Subcutaneous abdominal adipose tissue (tissue), 5 donors: ENCODE results near the gene MLN.
A peak's percentile ranks its signal among the peaks of the same experiment; 100 is the strongest.

ENCODE experiments used
- H3K27ac ChIP-seq: one replicate; pipeline ENCODE4 v1.7.0; 2013; ENCODE audit warnings: low read depth, mild to moderate bottlenecking, inconsistent platforms, low read length, moderate library complexity
- H3K27me3 ChIP-seq, 5 donors: one replicate each; pipeline ENCODE4 v1.7.0; 2013; ENCODE audit warnings: low read length in 5 of 5, inconsistent platforms in 1 of 5; ENCODE audit not compliant: control insufficient read depth in 5 of 5, insufficient read depth in 4 of 5
- H3K36me3 ChIP-seq, 5 donors: one replicate each; pipeline ENCODE4 v1.7.0; 2013; ENCODE audit warnings: low read length in 5 of 5; ENCODE audit not compliant: control insufficient read depth in 5 of 5, insufficient read depth in 5 of 5
- H3K4me1 ChIP-seq, 5 donors: one replicate each; pipeline ENCODE4 v1.7.0; 2013; ENCODE audit warnings: low read length in 5 of 5, mild to moderate bottlenecking in 3 of 5, moderate library complexity in 1 of 5; ENCODE audit not compliant: control insufficient read depth in 5 of 5, insufficient read depth in 5 of 5
- H3K4me3 ChIP-seq, 5 donors: one replicate each; pipeline ENCODE4 v1.7.0; 2013; ENCODE audit warnings: low read length in 5 of 5, low read depth in 1 of 5
- H3K9ac ChIP-seq, 5 donors: one replicate each; pipeline ENCODE4 v1.7.0; 2013; ENCODE audit warnings: low read length in 5 of 5, mild to moderate bottlenecking in 4 of 5, moderate library complexity in 3 of 5
- H3K9me3 ChIP-seq, 5 donors: one replicate each; pipeline ENCODE4 v1.7.0; 2013; ENCODE audit warnings: low read length in 5 of 5; ENCODE audit not compliant: control insufficient read depth in 5 of 5
- donor health status: healthy.
- donor health status: healthy.
- donor health status: healthy.
- donor health status: healthy.
- donor health status: healthy.

Gene MLN

DNA sequence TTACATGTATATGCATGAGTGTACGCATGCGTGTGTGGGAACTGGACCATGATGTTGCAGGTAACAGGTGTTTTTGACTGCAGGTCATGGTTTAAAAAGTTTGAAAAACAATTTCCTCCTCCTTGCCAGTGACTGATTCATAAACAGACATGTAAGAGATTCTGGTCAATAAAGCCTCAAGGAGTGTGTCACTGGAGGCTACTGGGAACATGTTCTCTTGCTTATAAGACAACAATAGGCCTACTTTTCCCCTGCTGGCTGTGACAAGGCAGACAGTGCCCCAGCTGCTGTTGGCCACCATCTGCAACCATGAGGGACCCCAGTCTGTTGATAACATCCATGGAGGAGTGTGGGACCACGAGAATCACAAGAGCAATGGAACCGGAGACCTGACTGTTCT lies 27.6 kb downstream of the MLN start:
- Histone ChIP-seq H3K9me3 (no peaks in the 10 kb centered on the region), H3K9ac (no peak overlapping the region), H3K27ac (no peak overlapping the region), H3K27me3 (no peaks in the 10 kb centered on the region), H3K36me3 (peaks cover 7 to 89% (median 86%) of the 10 kb centered on the region in 5 donors), H3K4me3 (no peak overlapping the region), H3K4me1 (peaks cover 0 to 28% (median 16%) of the 10 kb centered on the region in 5 donors)

DNA sequence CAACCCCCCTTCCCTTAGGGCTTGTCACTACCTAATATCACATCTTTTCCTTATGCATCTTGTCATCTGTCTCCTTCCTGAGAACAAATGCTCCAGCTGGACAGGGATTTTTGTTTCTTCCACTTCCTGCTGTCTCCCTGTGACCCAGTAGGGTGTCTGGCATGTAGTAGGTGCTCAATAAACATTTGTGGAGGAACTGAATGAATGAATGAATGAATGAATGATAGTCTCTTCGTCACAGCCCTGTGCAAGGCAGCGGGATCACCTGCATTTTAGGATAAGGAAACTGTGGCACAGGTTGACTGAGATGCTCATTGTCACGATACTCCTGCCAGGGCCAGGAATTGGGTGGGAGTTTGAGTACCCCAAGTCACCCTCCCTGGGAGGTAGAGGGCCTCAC lies 29.0 kb downstream of the MLN start:
- Histone ChIP-seq H3K27ac (no peak overlapping the region), H3K27me3 (no peaks in the 10 kb centered on the region), H3K4me1 (peaks cover 2 to 30% (median 28%) of the 10 kb centered on the region in 5 donors), H3K4me3 (no peak overlapping the region), H3K36me3 (peaks cover 7 to 75% (median 72%) of the 10 kb centered on the region in 5 donors), H3K9me3 (no peaks in the 10 kb centered on the region), H3K9ac (peak overlapping the region in 1 of 5 donors; percentile 28)

DNA sequence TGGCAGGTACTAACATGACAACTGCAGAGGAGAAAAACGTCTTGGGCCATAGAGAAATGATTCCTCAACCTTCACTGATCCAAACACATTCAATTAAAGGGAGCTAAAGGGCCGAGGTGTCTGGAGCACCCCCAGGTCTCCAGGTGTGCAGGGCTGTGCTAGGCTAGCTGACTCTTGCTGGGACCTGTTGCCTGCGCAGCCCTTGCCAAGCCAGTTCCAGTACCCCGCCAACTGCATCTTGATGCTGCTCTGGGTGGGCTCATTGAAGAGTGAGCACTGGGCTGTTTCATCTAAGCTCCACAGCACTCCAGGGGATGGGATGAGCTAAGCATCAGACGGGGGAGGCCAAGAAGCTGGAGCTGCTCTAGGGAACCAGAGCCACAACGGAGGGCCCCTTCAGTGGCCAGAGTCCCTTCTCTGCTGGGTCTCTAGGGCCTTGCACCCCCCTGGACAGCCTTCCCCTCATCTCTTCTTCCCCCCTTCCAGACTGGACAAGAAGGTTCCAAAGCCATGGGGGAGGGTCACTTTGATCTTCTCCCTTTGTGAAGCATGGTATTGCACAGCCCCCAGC lies 30.8 kb downstream of the MLN start:
- Histone ChIP-seq H3K9me3 (no peaks in the 10 kb centered on the region), H3K36me3 (peaks cover 3 to 57% (median 54%) of the 10 kb centered on the region in 5 donors), H3K27ac (no peak overlapping the region), H3K27me3 (peaks cover 0 to 3% (median 0%) of the 10 kb centered on the region in 5 donors), H3K9ac (no peak overlapping the region), H3K4me1 (peaks cover 2 to 37% (median 31%) of the 10 kb centered on the region in 5 donors), H3K4me3 (no peak overlapping the region)

DNA sequence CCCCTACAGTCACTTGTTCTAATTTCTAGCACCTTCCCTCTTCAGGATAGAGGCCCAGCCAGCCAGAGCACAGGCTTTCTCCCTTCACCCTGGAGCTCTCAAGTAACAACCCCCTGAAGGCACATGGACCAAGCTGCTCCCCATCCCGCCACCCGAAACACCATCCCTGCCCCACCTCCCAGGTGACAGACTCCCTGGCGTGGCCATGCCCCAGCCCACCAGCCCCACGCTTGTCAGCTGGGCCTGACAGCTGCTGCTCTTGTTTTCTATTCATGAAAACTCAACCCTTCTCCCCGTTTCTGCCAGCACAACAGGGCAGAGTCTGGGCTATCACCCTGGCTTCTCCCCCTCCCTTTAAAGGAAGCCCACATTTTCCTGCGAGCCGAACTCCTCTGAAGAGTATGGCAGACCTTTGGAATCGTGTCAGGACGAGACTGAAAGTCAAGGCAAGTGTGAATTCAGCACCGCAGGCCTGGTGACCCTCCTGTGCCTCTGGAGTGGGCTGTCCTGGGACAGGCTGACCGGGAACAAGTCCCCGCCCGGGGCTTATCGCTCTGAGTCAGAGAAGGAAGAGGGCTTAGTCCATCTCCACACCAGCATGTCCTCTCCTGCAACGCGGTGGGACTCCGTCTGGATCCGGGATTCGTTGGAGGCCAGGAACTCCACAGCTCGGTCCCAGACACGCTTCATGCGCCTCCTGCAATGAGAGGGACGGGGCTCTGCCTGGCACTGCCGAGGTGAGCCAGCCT lies 31.5 kb downstream of the MLN start:
- H3K27me3 ChIP-seq = peaks cover 0 to 3% (median 0%) of the 10 kb centered on the region in 5 donors
- H3K36me3 ChIP-seq = peaks cover 3 to 50% (median 47%) of the 10 kb centered on the region in 5 donors
- peaks cover 0 to 1% (median 0%) of the 10 kb centered on the region in 5 donors for H3K9me3 ChIP-seq
- peak overlapping the region; percentile 9 for H3K27ac ChIP-seq
- peak overlapping the region in 2 of 5 donors; percentile 23 to 34 for H3K4me3 ChIP-seq
- peak overlapping the region in 2 of 5 donors; percentile 42 to 53 for H3K9ac ChIP-seq
- peaks cover 2 to 44% (median 31%) of the 10 kb centered on the region in 5 donors for H3K4me1 ChIP-seq

DNA sequence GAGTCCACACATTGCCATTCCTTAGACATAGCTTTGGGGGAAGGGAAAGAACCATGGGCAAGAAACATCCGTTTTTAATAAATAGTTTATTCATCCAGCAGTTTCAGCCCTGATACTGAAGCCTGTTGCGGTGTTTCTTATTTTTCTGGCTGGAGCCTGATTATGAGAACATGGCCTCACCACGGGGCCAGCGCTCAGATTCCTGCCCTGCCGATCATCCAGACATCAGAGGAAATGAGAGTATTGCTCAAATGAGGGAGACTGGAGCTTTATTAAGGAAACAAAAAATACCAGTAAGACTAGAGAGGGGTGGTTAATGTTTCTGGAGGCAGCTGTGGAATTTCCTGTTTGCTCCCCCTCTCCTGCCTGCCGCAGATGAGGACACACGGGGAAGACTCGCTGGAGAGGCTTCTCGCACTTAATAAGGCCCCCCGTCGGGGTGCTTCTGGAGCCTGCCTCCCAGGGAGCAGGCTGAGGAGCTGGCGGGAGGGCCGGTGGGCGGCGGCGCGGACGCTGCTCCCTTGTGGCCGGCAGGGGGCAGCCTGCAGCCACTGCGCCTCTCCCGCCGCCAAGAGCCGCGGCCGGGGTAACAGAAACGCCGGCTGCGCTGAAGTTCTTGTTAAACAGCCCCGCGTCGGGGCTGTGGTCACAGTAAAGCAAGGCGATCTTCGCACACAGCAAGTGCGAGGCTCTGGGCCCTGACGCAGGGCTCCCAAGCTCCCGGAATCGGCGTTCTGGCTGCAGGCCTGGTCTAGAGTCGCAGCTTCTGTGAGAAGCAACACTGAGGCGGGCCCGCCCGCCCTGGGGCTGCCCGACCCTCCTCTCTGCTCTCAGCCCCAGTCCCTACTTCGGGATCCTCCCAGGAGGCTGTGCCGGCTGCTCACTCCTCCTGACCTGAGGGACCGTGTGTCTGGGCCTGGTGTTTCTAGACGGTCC lies 32.4 kb downstream of the MLN start:
- peaks cover 3 to 42% (median 38%) of the 10 kb centered on the region in 5 donors for H3K36me3 ChIP-seq
- H3K4me3 ChIP-seq = peak overlapping the region in 4 of 5 donors; percentile 12 to 36 (median 28)
- peak overlapping the region in 3 of 5 donors; percentile 34 to 53 (median 42) for H3K9ac ChIP-seq
- peaks cover 2 to 47% (median 31%) of the 10 kb centered on the region in 5 donors for H3K4me1 ChIP-seq
- peaks cover 0 to 3% (median 0%) of the 10 kb centered on the region in 5 donors for H3K27me3 ChIP-seq
- H3K9me3 ChIP-seq = peaks cover 0 to 5% (median 0%) of the 10 kb centered on the region in 5 donors
- H3K27ac ChIP-seq = peak overlapping the region; percentile 27

DNA sequence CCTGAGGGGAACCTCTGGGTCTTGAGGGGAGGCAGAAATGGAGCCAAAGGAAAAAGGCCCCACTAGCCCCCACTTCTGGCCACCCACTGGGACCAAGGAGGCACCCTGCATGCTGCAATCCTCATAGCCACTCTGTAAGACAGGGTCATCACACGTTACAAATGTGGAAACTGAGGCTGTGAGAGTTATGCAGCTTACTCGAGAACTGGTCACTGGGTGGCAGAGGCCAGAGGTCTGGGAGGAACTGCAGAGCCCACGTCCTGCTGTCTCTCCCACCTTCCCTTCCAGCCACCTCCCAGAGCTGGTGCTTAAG lies 33.0 kb downstream of the MLN start:
- peak overlapping the region in 1 of 5 donors; percentile 34 for H3K9ac ChIP-seq
- no peak overlapping the region for H3K4me3 ChIP-seq
- peaks cover 0 to 3% (median 0%) of the 10 kb centered on the region in 5 donors for H3K27me3 ChIP-seq
- H3K9me3 ChIP-seq = peaks cover 0 to 5% (median 0%) of the 10 kb centered on the region in 5 donors
- peak overlapping the region; percentile 27 for H3K27ac ChIP-seq
- peaks cover 2 to 47% (median 31%) of the 10 kb centered on the region in 5 donors for H3K4me1 ChIP-seq
- peaks cover 0 to 35% (median 32%) of the 10 kb centered on the region in 5 donors for H3K36me3 ChIP-seq

- H3K27ac ChIP-seq = no peak overlapping the region
- H3K4me3 ChIP-seq = no peak overlapping the region
- peaks cover 0 to 30% (median 27%) of the 10 kb centered on the region in 5 donors for H3K36me3 ChIP-seq
- peaks cover 0 to 3% (median 0%) of the 10 kb centered on the region in 5 donors for H3K27me3 ChIP-seq
- H3K9ac ChIP-seq = peak overlapping the region in 1 of 5 donors; percentile 6
- H3K4me1 ChIP-seq = peaks cover 2 to 47% (median 31%) of the 10 kb centered on the region in 5 donors
- H3K9me3 ChIP-seq = peaks cover 0 to 5% (median 0%) of the 10 kb centered on the region in 5 donors
These were observed 33.5 kb downstream of the MLN start for GRCh38 chr6:33770124-33770832.

DNA sequence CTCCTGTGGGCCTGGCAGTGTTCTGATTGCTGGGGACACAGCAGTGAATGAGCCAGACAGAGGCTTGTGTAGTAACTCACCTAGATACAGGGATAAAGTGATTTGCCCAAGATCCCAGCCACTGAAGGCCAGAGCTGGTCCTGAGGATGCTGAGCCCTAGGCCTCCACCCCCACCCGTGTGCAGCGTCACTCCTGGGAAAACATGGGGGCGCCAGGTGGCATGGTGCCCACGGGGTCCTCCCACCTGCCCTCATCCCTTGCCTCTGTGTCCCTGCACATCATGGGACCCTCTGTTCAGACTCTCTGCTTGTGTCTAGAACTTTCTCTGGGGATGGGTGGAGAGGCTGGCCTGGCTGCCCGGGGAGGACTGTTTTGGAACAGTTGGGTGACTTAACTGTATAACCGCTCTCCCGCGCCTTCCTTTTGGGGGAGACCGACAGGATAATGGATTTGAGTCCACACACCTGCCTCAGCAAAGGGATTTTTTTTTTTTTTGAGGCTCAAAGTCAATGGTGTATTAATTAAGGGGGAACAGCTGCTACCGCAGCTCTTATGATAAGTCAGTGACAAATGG lies 34.5 kb downstream of the MLN start:
- no peak overlapping the region for H3K27ac ChIP-seq
- H3K36me3 ChIP-seq = peaks cover 0 to 22% (median 19%) of the 10 kb centered on the region in 5 donors
- peaks cover 0 to 3% (median 0%) of the 10 kb centered on the region in 5 donors for H3K27me3 ChIP-seq
- H3K4me3 ChIP-seq = no peak overlapping the region
- peaks cover 0 to 5% (median 0%) of the 10 kb centered on the region in 5 donors for H3K9me3 ChIP-seq
- peaks cover 2 to 47% (median 31%) of the 10 kb centered on the region in 5 donors for H3K4me1 ChIP-seq
- H3K9ac ChIP-seq = no peak overlapping the region

GRCh38 chr6:33768644-33769120 lies 35.1 kb downstream of the MLN start:
- peaks cover 0 to 19% (median 16%) of the 10 kb centered on the region in 5 donors for H3K36me3 ChIP-seq
- H3K4me3 ChIP-seq = no peak overlapping the region
- peaks cover 2 to 47% (median 31%) of the 10 kb centered on the region in 5 donors for H3K4me1 ChIP-seq
- H3K27me3 ChIP-seq = peaks cover 0 to 3% (median 0%) of the 10 kb centered on the region in 5 donors
- H3K9ac ChIP-seq = no peak overlapping the region
- no peak overlapping the region for H3K27ac ChIP-seq
- H3K9me3 ChIP-seq = peaks cover 0 to 5% (median 0%) of the 10 kb centered on the region in 5 donors
